K562 (cell line): ENCODE data around the gene CDSN. TPM values are rescaled to one million over a fixed set of nuclear protein-coding genes. Genes with fewer than 3 reads are reported as not detected.

Experiments
- BRCA1 ChIP-seq, 2 experiments: fragments of 450-650 bp in 1 of 2; sonication (generic) in 1 of 2; formaldehyde crosslinking in 1 of 2; IDR thresholded peaks; 2 replicates each; pipeline versions ENCODE4 v1.5.0 to v1.6.1; 2017 to 2020; ENCODE audit warnings: mild to moderate bottlenecking in 1 of 2, missing genetic modification reagents in 1 of 2
- CBX2 ChIP-seq: fragments of 200-600 bp; sonication (generic); IDR thresholded peaks from one replicate; pipeline ENCODE4 v1.6.1; 2012; ENCODE audit warnings: mild to moderate bottlenecking, low read length, inconsistent platforms; ENCODE audit not compliant: insufficient read depth, poor library complexity, severe bottlenecking
- CREBBP ChIP-seq: IDR thresholded peaks from one replicate; pipeline ENCODE4 v1.6.1; 2012; ENCODE audit warnings: low read depth, mild to moderate bottlenecking, control low read depth, inconsistent platforms, low read length
- ESRRA ChIP-seq: fragments of 450-650 bp; IDR thresholded peaks from 2 replicates; pipeline ENCODE4 v1.6.1; 2014; ENCODE audit warnings: low read depth, mild to moderate bottlenecking, moderate library complexity, borderline replicate concordance
- FOXJ2 ChIP-seq: fragments of 200-800 bp; sonication (Bioruptor generic); IDR thresholded peaks from 2 replicates; pipeline ENCODE4 v1.6.1; 2016; ENCODE audit warnings: missing genetic modification characterization, missing compliant biosample characterization
- LEF1 ChIP-seq: fragments of 450-650 bp; IDR thresholded peaks from 2 replicates; pipeline ENCODE4 v1.6.1; 2016; ENCODE audit warnings: mild to moderate bottlenecking
- MED1 ChIP-seq: sonication (generic); formaldehyde crosslinking; IDR thresholded peaks from 2 replicates; pipeline ENCODE4 v1.8.1; 2023; ENCODE audit warnings: missing genetic modification reagents, borderline replicate concordance
- NCOA2 ChIP-seq, 2 experiments: fragments of 450-650 bp; IDR thresholded peaks; 2 replicates each; pipeline ENCODE4 v1.6.1; 2018; ENCODE audit warnings: mild to moderate bottlenecking in 2 of 2, moderate library complexity in 1 of 2; ENCODE audit not compliant: partially characterized antibody in 2 of 2
- NFIX ChIP-seq: fragments of 250-450 bp; sonication (Bioruptor Pico); IDR thresholded peaks from 2 replicates; pipeline ENCODE4 v1.4.0; 2020; ENCODE audit warnings: low read depth, mild to moderate bottlenecking, moderate library complexity
- POLR2A ChIP-seq: fragments of 450-650 bp; conservative IDR thresholded peaks from 2 replicates; pipeline ENCODE4 v1.6.1; 2016
- RFX1 ChIP-seq: fragments of 450-650 bp; IDR thresholded peaks from 2 replicates; pipeline ENCODE4 v1.6.1; 2016; ENCODE audit warnings: mild to moderate bottlenecking, moderate library complexity
- SAP30 ChIP-seq: fragments of 200-600 bp; sonication (generic); IDR thresholded peaks from 2 replicates; pipeline ENCODE4 v1.6.1; 2012; ENCODE audit warnings: borderline replicate concordance, low read depth, mild to moderate bottlenecking, moderate library complexity, low read length, control low read depth, inconsistent platforms; ENCODE audit not compliant: insufficient read depth, poor library complexity, severe bottlenecking
- TBL1XR1 ChIP-seq, 2 experiments: IDR thresholded peaks; 2 replicates each; pipeline ENCODE4 v1.6.1; 2012; ENCODE audit warnings: improper control_type of control experiment in 2 of 2, low read length in 2 of 2, mild to moderate bottlenecking in 1 of 2
- U2AF2 ChIP-seq: fragments of 200-400 bp; formaldehyde crosslinking; optimal IDR thresholded peaks from 2 replicates; pipeline ENCODE3; 2017; ENCODE audit warnings: low read depth, mild to moderate bottlenecking, low read length
- ZBTB7A ChIP-seq: IDR thresholded peaks from 2 replicates; pipeline ENCODE4 v1.6.1; 2011; ENCODE audit warnings: low read depth, mild to moderate bottlenecking, low read length, moderate library complexity, borderline replicate concordance; ENCODE audit not compliant: control insufficient read depth
- ZNF445 ChIP-seq: fragments of 250-450 bp; sonication (Bioruptor Pico); IDR thresholded peaks from 2 replicates; pipeline ENCODE4 v1.4.0; 2020; ENCODE audit warnings: low read depth, mild to moderate bottlenecking, moderate library complexity
- polyA plus RNA-seq, 8 experiments: library from polyadenylated mRNA; depleted of rRNA in 4 of 8; stranded (reverse) in 5 of 8; unstranded in 3 of 8; fragments of >200 nt; fragmentation: Nextera tagmentation in 2 of 8; fragmentation: Illumina TruSeq in 1 of 8; extraction: Ambion mirVana in 2 of 8; extraction: Trizol in 1 of 8; gene quantifications; 2 replicates each; pipeline versions ENCODE4 v1.2.1 to v1.2.3, GENCODE V29; 2011 to 2014; ENCODE audit warnings: inconsistent platforms in 1 of 8, missing spikeins in 1 of 8
- total RNA-seq, 7 experiments: library from RNA; depleted of rRNA in 6 of 7; stranded (reverse); fragments of >200 nt in 6 of 7; fragmentation: Illumina TruSeq in 2 of 7; extraction: Trizol in 2 of 7; gene quantifications; 2 replicates each; pipeline versions ENCODE4 v1.2.1 to v1.2.3, GENCODE V29; 2011 to 2021; ENCODE audit warnings: low replicate concordance in 1 of 7
- TF ChIP-seq, protein P1 (sequence below): sonication (generic); formaldehyde crosslinking; IDR thresholded peaks from 2 replicates; pipeline ENCODE4 v1.8.0; 2023; ENCODE audit warnings: mild to moderate bottlenecking, missing genetic modification reagents
- TF ChIP-seq, protein P2 (sequence below): fragments of 250-450 bp; sonication (Bioruptor Pico); IDR thresholded peaks from 2 replicates; pipeline ENCODE4 v1.5.0; 2020; ENCODE audit warnings: mild to moderate bottlenecking
- TF ChIP-seq, protein P3 (sequence below): fragments of 250-450 bp; sonication (Bioruptor Pico); IDR thresholded peaks from 2 replicates; pipeline ENCODE4 v1.4.0; 2020
- TF ChIP-seq, protein P4 (sequence below): fragments of 450-650 bp; IDR thresholded peaks from 2 replicates; pipeline ENCODE4 v1.6.1; 2017; ENCODE audit warnings: mild to moderate bottlenecking, moderate library complexity

Gene CDSN
- total and polyA plus RNA-seq, 9 of the 15 experiments (the other 6 are each of a cell fraction or from before 2014, with no cell fraction given) = not detected

DNA sequence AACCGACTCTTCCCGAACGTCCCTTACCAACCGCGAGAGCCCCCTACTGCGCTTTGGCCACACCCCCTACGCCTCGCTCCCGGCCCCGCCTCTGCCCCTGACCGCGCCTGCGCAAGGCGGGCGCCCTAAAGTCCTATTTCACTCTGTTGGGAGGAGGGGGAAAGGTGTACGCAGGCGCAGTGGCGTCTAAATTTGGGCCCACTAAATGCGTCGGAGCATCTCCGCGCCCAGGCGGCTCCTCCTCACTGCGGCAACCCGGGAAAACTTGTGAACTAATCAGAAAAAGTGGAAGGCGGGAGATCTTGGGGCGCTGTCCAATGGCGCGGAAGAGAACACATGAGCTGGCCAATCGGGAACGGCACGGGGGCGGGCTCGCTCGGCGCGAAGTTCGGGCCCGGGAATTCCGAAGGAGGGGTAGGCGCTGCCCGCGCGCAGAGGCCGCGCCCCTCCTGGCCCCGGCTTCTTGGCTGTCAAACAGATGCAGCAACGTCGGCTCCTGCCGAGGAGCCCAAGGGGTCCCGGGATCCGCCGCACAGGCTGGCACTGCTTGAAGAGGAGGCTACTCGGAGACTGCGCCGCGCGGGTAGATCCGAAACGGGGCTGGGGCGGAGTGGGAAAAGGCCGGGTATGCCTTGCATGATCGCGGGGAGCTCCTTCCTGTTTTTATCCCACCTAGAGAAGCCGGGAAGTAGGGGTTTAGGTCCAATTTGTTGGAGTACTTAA lies 38.1 kb upstream of the CDSN start, which contains the start of gene TCF19 (continued):
- TF ChIP-seq, protein P1, sequence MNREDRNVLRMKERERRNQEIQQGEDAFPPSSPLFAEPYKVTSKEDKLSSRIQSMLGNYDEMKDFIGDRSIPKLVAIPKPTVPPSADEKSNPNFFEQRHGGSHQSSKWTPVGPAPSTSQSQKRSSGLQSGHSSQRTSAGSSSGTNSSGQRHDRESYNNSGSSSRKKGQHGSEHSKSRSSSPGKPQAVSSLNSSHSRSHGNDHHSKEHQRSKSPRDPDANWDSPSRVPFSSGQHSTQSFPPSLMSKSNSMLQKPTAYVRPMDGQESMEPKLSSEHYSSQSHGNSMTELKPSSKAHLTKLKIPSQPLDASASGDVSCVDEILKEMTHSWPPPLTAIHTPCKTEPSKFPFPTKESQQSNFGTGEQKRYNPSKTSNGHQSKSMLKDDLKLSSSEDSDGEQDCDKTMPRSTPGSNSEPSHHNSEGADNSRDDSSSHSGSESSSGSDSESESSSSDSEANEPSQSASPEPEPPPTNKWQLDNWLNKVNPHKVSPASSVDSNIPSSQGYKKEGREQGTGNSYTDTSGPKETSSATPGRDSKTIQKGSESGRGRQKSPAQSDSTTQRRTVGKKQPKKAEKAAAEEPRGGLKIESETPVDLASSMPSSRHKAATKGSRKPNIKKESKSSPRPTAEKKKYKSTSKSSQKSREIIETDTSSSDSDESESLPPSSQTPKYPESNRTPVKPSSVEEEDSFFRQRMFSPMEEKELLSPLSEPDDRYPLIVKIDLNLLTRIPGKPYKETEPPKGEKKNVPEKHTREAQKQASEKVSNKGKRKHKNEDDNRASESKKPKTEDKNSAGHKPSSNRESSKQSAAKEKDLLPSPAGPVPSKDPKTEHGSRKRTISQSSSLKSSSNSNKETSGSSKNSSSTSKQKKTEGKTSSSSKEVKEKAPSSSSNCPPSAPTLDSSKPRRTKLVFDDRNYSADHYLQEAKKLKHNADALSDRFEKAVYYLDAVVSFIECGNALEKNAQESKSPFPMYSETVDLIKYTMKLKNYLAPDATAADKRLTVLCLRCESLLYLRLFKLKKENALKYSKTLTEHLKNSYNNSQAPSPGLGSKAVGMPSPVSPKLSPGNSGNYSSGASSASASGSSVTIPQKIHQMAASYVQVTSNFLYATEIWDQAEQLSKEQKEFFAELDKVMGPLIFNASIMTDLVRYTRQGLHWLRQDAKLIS (CRISPR knock-in tag) = no peak
- TF ChIP-seq CREBBP = no peak
- TF ChIP-seq ESRRA = peak; percentile 22; the same call in 1 of the 2 replicates
- peak; percentile 98 for TF ChIP-seq SAP30
- TF ChIP-seq POLR2A = no peak; the same call in 1 of the 2 replicates
- no peak for TF ChIP-seq BRCA1 (IDR thresholded peaks at IDR 0.05)
- TF ChIP-seq BRCA1 (CRISPR knock-in tag; IDR thresholded peaks at IDR 0.05) = no peak
- no peak for TF ChIP-seq ZBTB7A
- TF ChIP-seq LEF1 = 0 out of 2 replicates have a peak, but pooled peaks have one; percentile 25
- TF ChIP-seq RFX1 = no peak
- TF ChIP-seq, protein P2, sequence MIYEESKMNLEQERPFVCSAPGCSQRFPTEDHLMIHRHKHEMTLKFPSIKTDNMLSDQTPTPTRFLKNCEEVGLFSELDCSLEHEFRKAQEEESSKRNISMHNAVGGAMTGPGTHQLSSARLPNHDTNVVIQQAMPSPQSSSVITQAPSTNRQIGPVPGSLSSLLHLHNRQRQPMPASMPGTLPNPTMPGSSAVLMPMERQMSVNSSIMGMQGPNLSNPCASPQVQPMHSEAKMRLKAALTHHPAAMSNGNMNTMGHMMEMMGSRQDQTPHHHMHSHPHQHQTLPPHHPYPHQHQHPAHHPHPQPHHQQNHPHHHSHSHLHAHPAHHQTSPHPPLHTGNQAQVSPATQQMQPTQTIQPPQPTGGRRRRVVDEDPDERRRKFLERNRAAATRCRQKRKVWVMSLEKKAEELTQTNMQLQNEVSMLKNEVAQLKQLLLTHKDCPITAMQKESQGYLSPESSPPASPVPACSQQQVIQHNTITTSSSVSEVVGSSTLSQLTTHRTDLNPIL (CRISPR knock-in tag) = no peak
- no peak for TF ChIP-seq FOXJ2
- TF ChIP-seq, protein P3, sequence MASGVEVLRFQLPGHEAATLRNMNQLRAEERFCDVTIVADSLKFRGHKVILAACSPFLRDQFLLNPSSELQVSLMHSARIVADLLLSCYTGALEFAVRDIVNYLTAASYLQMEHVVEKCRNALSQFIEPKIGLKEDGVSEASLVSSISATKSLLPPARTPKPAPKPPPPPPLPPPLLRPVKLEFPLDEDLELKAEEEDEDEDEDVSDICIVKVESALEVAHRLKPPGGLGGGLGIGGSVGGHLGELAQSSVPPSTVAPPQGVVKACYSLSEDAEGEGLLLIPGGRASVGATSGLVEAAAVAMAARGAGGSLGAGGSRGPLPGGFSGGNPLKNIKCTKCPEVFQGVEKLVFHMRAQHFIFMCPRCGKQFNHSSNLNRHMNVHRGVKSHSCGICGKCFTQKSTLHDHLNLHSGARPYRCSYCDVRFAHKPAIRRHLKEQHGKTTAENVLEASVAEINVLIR (CRISPR knock-in tag) = no peak
- TF ChIP-seq TBL1XR1 (IDR thresholded peaks at IDR 0.05; ENCODE audit: low read length in 2 of 2) = no peak
- TF ChIP-seq ZNF445 (CRISPR knock-in tag) = no peak
- TF ChIP-seq U2AF2 = no peak
- TF ChIP-seq MED1 (CRISPR knock-in tag) = no peak
- TF ChIP-seq NCOA2 (IDR thresholded peaks at IDR 0.05; ENCODE audit: partially characterized antibody in 2 of 2) = no peak
- TF ChIP-seq, protein P4, sequence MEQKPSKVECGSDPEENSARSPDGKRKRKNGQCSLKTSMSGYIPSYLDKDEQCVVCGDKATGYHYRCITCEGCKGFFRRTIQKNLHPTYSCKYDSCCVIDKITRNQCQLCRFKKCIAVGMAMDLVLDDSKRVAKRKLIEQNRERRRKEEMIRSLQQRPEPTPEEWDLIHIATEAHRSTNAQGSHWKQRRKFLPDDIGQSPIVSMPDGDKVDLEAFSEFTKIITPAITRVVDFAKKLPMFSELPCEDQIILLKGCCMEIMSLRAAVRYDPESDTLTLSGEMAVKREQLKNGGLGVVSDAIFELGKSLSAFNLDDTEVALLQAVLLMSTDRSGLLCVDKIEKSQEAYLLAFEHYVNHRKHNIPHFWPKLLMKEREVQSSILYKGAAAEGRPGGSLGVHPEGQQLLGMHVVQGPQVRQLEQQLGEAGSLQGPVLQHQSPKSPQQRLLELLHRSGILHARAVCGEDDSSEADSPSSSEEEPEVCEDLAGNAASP = no peak
- no peak for TF ChIP-seq CBX2
- TF ChIP-seq NFIX = no peak
